GM12801 (cell line): ENCODE data around the gene MAGI2.

Experiments
- TF ChIP-seq, protein P1 (sequence below): IDR thresholded peaks from one replicate; pipeline ENCODE4 v1.5.1; 2011; ENCODE audit warnings: control low read depth; ENCODE audit not compliant: insufficient read length; ENCODE audit errors: extremely low read depth

MAGI2 gene

DNA sequence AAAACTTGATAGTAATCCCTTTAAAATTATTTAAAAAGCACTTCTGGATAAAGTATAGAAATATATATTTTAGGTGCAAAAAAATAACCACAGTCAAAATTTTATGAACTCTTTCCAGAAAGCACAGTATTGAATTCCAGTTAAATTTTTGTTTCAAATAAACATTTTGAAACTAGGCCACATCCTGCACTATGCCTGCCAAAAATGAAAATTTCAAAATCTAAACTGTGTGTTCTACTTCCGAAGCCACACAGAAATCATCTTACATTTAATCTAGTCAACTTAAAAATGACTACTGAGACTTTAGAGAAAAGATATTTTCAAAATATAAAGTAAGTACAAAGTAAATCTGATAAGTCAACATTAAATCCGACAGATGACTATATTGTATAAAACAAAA is 50.0 kb downstream of the MAGI2 start:
- TF ChIP-seq, protein P1, sequence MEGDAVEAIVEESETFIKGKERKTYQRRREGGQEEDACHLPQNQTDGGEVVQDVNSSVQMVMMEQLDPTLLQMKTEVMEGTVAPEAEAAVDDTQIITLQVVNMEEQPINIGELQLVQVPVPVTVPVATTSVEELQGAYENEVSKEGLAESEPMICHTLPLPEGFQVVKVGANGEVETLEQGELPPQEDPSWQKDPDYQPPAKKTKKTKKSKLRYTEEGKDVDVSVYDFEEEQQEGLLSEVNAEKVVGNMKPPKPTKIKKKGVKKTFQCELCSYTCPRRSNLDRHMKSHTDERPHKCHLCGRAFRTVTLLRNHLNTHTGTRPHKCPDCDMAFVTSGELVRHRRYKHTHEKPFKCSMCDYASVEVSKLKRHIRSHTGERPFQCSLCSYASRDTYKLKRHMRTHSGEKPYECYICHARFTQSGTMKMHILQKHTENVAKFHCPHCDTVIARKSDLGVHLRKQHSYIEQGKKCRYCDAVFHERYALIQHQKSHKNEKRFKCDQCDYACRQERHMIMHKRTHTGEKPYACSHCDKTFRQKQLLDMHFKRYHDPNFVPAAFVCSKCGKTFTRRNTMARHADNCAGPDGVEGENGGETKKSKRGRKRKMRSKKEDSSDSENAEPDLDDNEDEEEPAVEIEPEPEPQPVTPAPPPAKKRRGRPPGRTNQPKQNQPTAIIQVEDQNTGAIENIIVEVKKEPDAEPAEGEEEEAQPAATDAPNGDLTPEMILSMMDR = no peak

DNA sequence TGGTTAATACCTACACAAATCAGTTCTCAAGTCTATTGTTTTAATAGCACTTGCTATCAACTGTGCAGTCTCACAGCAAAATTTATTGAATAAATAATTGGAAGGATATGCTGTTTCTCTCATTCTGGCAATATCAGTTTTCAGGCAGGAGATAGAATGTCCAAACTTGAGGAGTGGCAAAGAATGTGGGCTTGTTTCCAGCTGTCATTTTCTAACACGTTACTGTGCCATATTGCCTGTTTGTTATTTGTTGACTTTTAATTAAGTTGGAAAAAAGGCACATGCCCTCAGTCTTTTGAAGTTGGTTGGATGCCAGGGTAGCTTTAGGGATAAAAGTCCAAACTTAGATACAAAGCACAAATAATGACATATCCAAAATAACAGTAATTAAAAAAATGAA is 52.2 kb downstream of the MAGI2 start:
- TF ChIP-seq, protein P1 = no peak

DNA sequence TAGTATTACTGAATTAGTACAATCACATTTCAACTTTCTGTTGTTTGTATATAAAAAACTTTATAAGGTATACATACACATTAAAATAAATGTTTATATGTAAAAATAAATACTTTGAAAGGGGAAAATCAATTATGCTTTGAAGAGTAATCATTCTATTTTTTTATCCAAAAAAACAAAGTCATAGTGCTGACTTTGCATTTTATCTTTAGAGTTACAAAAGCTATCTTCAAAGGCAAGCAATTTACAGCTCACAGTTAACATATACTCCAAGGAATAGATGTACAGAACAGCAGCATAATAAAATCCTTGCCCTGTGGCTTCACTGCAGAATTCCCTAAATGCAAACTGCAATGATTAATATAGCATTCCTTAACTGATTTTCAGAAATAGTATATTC is 53.2 kb downstream of the MAGI2 start:
- TF ChIP-seq, protein P1 = no peak

DNA sequence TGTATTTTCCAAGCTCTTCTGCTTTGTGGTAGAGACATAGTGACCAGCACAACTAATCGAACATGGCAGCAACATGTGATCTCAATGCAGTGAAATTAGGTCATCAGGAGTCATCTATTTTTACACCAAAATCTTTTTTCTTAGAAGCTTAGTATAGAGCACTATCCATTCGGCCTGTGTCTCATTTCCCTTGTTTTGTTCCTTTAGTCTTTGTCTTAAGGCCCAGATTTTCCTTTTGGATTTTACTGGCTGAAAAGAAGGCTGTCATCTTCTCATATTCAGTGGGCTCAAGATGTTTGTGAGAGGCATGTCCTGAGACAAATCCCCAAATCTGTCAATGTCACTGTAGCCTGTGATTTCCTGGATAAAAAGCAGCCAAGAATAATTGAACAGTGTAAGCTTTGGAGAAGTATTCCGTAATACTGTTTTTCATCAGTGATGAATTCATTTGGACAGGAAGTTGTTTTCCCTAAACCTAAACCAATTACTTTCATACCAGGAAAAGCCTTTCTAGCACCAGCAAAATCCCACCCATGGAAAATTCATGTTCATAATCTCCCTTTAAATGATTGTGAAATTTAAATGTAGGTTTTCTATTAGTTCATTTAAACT is 55.2 kb downstream of the MAGI2 start:
- TF ChIP-seq, protein P1 = no peak

DNA sequence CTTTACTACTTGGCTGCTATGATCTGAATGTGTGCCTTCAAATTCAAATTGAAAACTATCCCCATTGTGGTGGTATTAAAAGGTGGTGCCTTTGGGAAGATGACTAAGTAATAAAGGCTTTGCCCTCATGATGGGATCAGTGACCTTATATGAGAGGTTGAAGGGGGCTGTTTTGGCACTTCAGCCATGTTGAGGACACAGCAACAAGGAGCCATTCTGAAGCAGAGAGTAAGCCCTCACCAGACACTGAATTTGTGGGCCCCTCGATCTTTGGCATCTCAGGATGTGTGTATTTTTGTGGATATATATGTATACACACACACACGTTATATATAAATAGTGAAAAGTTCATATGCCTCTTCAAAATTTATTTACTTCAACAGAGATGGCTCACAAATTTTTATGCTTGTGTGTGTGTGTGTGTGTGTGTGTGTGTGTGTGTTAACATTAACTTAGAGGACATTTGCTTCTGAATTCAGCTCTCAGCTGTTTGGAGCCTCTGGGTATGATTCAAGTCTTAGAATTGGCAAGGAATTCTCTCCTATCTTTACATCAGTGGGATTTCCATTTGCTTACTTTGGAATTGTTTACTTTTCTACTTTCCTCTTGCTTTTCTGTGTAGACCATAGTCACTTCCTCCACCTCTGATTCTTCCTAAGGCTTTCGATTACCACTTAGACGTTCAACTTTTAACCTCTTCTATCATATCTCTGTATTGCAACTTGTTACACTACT is 66.6 kb downstream of the MAGI2 start:
- TF ChIP-seq, protein P1 = no peak

DNA sequence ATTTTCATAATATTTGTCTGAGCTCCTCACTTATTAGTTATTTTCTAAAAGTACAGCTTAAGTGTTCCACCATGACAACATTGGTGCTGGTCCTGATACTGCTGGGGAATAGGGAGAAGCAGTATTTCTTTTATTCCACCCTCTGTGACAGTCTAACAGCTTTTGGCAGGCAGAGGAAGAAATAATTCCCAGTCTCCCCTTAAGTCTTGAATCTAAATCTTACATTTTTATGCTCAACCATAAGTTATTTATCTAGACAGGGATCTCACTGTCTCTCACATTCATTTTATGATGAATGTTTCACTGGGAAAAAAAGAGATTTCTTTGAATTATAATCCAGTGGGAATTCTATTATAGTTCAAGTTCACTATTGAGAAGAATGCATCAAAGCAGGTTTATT is 71.5 kb downstream of the MAGI2 start:
- TF ChIP-seq, protein P1 = no peak

DNA sequence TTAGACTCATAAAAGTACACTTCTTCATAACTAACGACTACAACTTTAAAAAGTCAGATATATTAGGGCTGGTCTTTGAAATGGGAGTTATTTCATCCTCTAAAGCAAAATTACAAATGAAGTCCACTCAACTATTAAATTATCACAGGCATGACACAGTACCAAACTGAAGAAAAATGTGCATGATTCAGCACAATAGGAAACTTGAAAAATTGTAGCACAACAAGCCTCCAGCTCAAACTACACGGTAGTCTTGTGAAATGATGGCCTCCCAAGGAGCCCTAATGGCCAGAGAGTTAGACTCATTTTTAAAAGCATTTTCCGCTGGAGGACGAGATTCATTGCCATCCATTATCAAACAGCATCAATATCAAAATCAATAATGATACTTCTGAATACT is 76.4 kb downstream of the MAGI2 start:
- TF ChIP-seq, protein P1 = no peak
